GM12873 (cell line): ENCODE results near the gene USB1.

Experiments
- TF ChIP-seq, protein P1 (sequence below): IDR thresholded peaks from 2 replicates; pipeline ENCODE4 v1.5.1; 2012; ENCODE audit warnings: low read depth, mild to moderate bottlenecking, moderate library complexity, low read length, control low read depth; ENCODE audit not compliant: insufficient read depth; ENCODE audit errors: missing control alignments

Gene USB1

DNA sequence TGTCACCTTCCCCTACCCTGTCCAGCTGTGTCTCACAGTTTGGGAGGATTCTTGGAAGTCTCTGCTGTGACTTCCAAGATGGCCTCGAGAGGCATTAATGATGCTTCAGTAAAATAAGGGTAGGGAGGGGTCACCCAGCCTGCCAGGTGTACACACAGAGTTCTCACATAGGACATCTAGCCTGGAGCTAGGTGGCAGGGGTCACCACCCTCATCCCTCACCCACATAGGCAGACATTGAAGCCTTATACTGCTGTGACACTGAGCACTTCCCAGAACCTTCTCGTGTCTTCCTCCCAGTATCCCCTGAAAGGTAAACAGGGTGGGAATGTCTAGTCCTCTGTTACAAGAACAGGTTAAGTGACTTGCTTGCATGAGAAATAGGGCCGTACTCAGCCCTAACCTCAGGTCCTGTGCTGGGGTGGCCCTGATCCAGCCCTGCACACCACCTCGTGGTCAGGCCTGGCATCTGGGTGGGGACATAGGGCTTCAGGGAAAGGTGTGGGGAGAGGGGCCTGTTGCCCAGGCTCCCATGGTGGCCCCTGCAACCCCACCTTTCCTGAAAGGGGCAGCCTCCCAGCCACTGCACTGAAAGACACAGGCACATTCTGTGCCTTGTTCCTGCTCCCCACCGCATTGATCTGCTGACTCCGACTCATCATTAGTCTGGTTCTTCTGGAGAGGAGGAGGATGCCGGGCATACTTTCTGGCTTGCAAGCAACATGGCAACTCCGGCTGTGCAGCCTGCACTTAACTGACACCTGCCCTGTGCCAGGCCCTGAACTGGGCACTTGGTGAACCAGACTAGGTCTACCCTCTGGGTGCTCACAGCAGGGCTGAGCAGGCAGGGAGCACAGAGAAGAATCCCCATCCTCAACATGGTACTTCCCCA lies 20.7 kb downstream of the USB1 start:
- TF ChIP-seq, protein P1, sequence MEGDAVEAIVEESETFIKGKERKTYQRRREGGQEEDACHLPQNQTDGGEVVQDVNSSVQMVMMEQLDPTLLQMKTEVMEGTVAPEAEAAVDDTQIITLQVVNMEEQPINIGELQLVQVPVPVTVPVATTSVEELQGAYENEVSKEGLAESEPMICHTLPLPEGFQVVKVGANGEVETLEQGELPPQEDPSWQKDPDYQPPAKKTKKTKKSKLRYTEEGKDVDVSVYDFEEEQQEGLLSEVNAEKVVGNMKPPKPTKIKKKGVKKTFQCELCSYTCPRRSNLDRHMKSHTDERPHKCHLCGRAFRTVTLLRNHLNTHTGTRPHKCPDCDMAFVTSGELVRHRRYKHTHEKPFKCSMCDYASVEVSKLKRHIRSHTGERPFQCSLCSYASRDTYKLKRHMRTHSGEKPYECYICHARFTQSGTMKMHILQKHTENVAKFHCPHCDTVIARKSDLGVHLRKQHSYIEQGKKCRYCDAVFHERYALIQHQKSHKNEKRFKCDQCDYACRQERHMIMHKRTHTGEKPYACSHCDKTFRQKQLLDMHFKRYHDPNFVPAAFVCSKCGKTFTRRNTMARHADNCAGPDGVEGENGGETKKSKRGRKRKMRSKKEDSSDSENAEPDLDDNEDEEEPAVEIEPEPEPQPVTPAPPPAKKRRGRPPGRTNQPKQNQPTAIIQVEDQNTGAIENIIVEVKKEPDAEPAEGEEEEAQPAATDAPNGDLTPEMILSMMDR: no peak

DNA sequence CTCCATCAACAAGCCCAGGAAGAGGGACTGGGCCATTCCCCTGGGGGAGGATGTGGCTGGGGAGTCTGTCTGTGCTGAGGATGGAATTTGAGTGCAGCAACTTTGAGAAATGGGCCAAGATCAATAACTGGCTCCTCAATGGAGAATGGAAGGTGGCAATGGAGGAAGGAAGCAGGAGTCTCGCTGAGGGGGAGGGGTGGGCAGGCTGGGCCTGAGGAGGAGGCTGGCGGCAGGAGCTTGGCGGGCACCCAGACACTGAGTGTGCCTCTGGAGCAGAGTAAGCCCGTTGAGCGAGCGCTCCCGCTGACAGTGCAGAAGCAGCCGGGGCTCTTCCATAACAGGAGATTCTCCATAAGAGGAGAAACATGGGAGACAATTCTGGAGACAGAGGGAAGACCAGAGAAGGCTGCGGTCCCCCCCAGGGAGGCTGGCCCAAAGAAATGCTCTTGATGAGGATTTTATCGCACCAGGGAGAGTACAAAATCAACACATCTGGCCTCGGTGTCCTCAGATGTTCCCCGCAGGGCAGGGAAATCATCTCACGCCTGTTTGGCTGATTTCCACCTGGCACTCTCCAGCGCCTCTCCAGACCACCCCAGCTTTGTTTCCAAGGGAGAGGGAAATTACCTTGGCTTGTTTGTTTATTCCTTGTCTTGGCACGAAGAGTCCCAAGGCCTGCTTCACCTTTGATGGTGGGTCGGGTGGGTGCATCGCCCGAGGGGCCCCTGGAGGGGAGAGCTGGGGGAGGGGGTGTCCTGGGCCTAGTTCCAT lies 21.6 kb downstream of the USB1 start:
- TF ChIP-seq, protein P1: no peak

DNA sequence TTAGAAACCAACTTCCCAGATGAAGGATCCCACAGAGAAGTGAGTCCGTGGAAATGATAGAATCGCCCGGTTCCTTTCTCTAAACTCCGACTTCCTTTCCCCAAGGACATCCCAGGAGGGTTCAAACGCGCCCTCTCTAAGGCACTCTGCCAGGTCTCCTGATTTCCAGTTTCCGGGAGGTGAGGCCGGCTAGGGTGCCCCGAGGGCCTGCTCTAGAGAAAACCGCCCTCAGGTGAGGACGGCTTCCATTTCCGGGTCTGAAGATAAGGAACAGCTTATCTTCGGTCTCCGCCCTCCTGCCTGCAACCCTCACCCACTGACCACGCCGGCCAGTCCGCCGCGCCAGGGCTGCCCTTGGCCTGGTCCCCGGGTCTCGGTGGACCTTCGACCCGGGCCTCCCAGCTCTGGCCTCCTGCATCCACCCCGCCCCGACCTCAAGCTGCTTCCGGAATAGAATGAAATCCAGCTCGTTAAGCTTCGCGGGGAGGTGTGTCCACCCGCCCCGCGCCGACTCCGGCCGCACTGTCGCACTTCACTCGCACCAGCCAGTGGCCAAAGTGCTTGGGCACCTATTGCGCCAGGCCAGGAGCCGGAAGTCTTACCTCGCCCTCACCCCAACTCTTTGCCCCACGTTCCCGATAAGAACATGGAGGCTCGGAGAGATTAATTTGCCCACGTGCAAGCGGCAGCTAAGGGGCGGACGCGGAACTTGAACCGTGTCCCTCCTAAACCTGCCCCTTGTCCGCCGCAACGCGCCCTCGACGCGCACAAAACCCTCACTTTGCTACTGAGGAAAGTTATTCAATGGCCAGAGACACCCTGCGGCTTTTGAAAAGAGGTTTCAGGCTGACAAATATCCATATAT lies 23.5 kb downstream of the USB1 start:
- TF ChIP-seq, protein P1: no peak

DNA sequence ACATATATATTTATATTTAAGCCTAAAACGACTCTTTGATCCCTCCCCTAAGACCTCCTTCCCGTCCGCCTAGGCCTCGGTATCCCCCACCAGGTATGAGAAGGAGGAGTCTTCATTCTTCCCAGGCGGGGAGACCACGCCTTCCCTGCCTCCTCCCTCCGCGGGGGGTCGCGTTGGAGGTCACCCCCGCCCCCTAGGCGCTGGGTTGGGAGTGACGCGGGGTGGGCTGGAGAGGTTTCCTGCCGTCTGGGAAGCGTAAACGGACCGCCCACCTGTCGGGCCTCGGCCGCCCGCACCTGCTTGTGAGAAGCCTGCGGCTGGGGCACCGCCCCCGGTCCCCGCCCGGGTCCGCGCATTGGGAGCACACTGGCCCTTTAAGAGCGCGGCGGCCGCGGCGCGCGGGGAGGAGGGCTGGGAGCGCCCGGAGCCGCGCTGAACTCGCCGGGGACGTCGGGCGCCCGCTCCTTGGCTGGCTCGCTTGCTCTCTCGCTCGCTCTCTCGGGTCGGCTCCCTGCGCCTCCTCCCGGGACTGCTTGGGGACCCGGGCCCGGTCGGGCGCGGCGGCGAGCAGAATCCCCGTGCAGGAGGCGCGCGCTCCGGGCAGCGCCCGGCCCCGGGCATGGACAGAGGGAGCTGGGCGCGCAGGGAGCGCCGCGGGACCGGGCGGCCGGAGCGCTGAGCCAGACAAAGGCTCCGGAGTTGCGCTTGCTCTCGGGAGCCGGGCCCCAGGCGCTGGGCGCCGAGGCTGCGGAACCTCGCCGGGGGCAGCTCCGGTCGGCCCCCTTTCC lies 24.3 kb downstream of the USB1 start, which contains the start of gene MMP15:
TSS of gene MMP15 (plus strand) at position 404 of the 788 bp plus-strand sequence. CDS start 597 bp downstream, outside the sequence.
- TF ChIP-seq, protein P1: peak; percentile 5

DNA sequence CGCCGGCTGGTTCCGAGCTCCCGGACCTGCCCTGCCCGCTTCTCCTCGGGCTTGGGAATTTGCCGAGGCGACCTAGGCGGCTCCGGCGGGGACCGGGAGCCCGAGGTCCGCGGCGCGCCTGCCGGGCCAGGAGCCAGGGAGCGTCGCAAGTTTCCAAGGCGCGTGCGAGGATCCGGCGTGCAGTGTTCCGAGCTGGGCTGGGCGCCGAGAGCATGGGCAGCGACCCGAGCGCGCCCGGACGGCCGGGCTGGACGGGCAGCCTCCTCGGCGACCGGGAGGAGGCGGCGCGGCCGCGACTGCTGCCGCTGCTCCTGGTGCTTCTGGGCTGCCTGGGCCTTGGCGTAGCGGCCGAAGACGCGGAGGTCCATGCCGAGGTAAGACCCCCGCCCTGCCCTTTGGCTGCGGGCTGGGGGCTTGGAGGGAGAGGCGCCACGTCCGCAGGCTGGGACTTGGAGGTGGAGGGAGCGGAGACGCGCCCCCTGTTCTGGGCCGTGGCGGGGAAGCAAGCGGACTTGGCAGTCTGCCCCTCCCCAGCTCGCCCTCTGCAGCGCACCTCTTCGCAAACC lies 25.0 kb downstream of the USB1 start:
- TF ChIP-seq, protein P1: no peak

DNA sequence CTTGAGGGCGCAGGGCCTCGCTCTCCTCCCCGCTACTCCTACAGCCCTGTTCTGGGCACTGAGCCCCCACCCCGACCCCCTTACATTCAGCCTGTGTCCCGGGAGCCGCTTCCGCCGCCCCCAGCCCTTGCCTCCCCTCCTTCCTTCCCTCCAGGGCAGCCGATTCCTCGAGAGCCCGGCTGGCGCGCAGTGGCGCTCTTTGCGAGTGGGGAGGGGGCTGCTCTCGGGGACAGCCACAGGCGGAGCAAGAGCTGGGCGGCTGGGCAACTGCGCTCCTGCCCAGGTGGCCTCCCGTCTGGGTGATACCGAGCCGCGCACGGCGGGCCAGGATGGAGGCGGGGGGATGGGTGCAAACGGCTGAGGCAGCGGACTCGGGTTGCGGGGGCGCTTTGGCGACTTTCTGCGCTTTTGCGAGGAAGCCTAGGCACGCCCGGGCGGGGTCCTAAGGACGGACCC lies 25.5 kb downstream of the USB1 start:
- TF ChIP-seq, protein P1: no peak
